Measurements from ENCODE around the gene FDPS. TPM values are rescaled to one million over a fixed set of nuclear protein-coding genes. Genes with fewer than 3 reads are reported as not detected.
"Not testable (repeated sequence)": the region's sequence is repeated elsewhere in the genome, so short reads cannot be mapped to it uniquely, and the experiment has no call there.

Gene FDPS
- total and polyA plus RNA-seq, 2 donors (not counting 1 experiment from before 2014, with no cell fraction given) = 88.3 to 128 TPM

DNA sequence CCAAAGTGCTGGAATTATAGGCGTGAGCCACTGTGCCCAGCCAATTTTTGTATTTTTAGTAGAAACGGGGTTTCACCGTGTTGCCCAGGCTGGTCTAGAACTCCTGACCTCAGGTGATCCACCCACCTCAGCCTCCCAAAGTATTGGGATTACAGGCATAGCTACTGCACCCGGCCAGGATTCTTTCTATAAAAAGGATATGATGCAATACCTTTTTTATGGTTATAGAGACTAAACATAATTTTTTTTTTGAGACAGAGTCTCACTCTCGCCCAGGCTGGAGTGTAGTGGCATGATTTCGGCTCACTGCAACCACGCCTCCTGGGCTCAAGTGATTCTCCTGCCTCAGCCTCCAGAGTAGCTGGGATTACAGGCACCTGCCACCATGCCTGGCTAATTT, 20.2 kb downstream of the FDPS start:
- H3K4me2 ChIP-seq (replicated peaks; ENCODE audit: low read depth, low read length, poor library complexity, severe bottlenecking); ATAC-seq (ENCODE audit: low read depth); H4K20me1 ChIP-seq (ENCODE audit: control insufficient read depth, insufficient read depth, low read length, poor library complexity, severe bottlenecking); H3K27ac Mint-ChIP-seq; H3K4me3 ChIP-seq (ENCODE audit: control extremely low read depth in 1 of 5, extremely low read depth in 1 of 5, insufficient read depth in 1 of 5, low read depth in 2 of 5, low read length in 4 of 5); H3K4me3 Mint-ChIP-seq; H3K9ac ChIP-seq (ENCODE audit: low read length); H3K27me3 ChIP-seq (replicated peaks in 1 of 4; ENCODE audit: control extremely low read depth in 1 of 4, control insufficient read depth in 3 of 4, insufficient read depth in 4 of 4, low read length in 3 of 4); H3K27ac ChIP-seq (ENCODE audit: low read length in 2 of 2); POLR2A ChIA-PET; H3K4me1 Mint-ChIP-seq; H3K4me1 ChIP-seq (ENCODE audit: control insufficient read depth in 2 of 2, insufficient read depth in 2 of 2, low read length in 2 of 2); H3K9me3 ChIP-seq (ENCODE audit: control extremely low read depth in 1 of 3, control insufficient read depth in 2 of 3, insufficient read depth in 1 of 3, low read length in 2 of 3); H3K27me3 Mint-ChIP-seq; H2AFZ ChIP-seq (ENCODE audit: insufficient read depth, low read depth, low read length, poor library complexity, severe bottlenecking); H3K9me3 Mint-ChIP-seq (ENCODE audit: insufficient read depth); DNase-seq; H3K79me2 ChIP-seq (ENCODE audit: control insufficient read depth, insufficient read depth, low read length): not testable (repeated sequence)
- intact Hi-C loops (cut with micrococcal nuclease) = loop anchor here (10.0 kb wide), 1 partner anchor 1176 kb away; the partner anchor contains the start of gene MEF2D
- WGBS (ENCODE audit: insufficient coverage) = 100% methylated on average over 6 of the region's 7 CpGs
- CTCF ChIA-PET = interaction anchor here (0.7 to 2.1 kb wide), 4 partner anchors 78 to 1006 kb away, joined by 3 to 9 read pairs (median 4); partner anchors contain the start of genes MTX1 and THBS3
- peaks cover 0 to 16% of the 10 kb centered on the region in 2 experiments for H3K36me3 ChIP-seq (replicated peaks in 1 of 2; ENCODE audit: control extremely low read depth in 1 of 2, control insufficient read depth in 1 of 2, extremely low read depth in 1 of 2, insufficient read depth in 2 of 2, low read length in 1 of 2)

DNA sequence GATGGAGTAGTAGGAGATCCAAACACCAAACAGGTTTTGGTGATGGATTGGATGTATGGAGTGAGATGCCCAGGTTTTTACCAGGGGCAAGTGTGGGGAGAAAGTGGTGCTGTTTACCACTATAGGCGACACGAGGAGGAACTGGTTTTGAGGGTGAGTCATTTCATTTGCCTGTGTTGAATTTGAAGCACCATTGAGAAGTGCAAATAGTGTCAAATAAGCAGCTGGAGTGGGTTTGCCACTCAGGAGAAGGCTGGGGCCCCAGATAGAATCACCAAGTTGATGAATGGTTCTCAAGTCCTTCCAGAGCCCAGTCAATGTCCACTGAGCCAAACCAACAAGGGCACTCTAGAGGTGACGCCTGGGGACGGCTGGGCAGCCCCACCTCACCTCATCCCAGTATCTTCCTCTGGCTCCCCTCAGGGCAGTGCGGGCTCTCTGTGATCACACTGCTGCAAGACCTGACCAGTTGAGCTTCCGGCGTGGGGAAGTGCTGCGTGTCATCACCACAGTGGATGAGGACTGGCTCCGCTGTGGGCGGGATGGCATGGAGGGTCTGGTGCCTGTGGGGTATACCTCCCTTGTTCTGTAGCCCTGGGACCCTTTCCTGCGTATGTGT, 21.4 kb downstream of the FDPS start:
- ChIA-PET POLR2A (no interaction called here), CTCF (interaction anchor here (0.7 kb wide), 1 partner anchor 82 kb away, joined by 4 read pairs; no protein-coding TSS in a partner anchor)
- Mint-ChIP-seq H3K27me3 (no peaks in the 10 kb centered on the region), H3K27ac (no peak overlapping the region), H3K9me3 (ENCODE audit: insufficient read depth) (no peaks in the 10 kb centered on the region), H3K4me1 (no peaks in the 10 kb centered on the region), H3K4me3 (no peak overlapping the region)
- no peaks in the 10 kb centered on the region for H3K9me3 ChIP-seq (ENCODE audit: control extremely low read depth in 1 of 3, control insufficient read depth in 2 of 3, insufficient read depth in 1 of 3, low read length in 2 of 3)
- peaks cover 0 to 16% of the 10 kb centered on the region in 2 experiments for H3K36me3 ChIP-seq (replicated peaks in 1 of 2; ENCODE audit: control extremely low read depth in 1 of 2, control insufficient read depth in 1 of 2, extremely low read depth in 1 of 2, insufficient read depth in 2 of 2, low read length in 1 of 2)
- H3K4me3 ChIP-seq (ENCODE audit: control extremely low read depth in 1 of 5, extremely low read depth in 1 of 5, insufficient read depth in 1 of 5, low read depth in 2 of 5, low read length in 4 of 5) = no peak overlapping the region
- H3K9ac ChIP-seq (ENCODE audit: low read length) = no peak overlapping the region
- no peaks in the 10 kb centered on the region for H3K79me2 ChIP-seq (ENCODE audit: control insufficient read depth, insufficient read depth, low read length)
- intact Hi-C loops (cut with micrococcal nuclease) = loop anchor here (10.0 kb wide), 1 partner anchor 1175 kb away; the partner anchor contains the start of gene MEF2D
- H2AFZ ChIP-seq (ENCODE audit: insufficient read depth, low read depth, low read length, poor library complexity, severe bottlenecking) = no peak overlapping the region
- no peak for ATAC-seq (ENCODE audit: low read depth)
- H3K4me2 ChIP-seq (replicated peaks; ENCODE audit: low read depth, low read length, poor library complexity, severe bottlenecking) = no peak overlapping the region
- H4K20me1 ChIP-seq (ENCODE audit: control insufficient read depth, insufficient read depth, low read length, poor library complexity, severe bottlenecking) = no peaks in the 10 kb centered on the region
- no peak for DNase-seq
- no peaks in the 10 kb centered on the region for H3K27me3 ChIP-seq (replicated peaks in 1 of 4; ENCODE audit: control extremely low read depth in 1 of 4, control insufficient read depth in 3 of 4, insufficient read depth in 4 of 4, low read length in 3 of 4)
- TF ChIP-seq, protein P1, sequence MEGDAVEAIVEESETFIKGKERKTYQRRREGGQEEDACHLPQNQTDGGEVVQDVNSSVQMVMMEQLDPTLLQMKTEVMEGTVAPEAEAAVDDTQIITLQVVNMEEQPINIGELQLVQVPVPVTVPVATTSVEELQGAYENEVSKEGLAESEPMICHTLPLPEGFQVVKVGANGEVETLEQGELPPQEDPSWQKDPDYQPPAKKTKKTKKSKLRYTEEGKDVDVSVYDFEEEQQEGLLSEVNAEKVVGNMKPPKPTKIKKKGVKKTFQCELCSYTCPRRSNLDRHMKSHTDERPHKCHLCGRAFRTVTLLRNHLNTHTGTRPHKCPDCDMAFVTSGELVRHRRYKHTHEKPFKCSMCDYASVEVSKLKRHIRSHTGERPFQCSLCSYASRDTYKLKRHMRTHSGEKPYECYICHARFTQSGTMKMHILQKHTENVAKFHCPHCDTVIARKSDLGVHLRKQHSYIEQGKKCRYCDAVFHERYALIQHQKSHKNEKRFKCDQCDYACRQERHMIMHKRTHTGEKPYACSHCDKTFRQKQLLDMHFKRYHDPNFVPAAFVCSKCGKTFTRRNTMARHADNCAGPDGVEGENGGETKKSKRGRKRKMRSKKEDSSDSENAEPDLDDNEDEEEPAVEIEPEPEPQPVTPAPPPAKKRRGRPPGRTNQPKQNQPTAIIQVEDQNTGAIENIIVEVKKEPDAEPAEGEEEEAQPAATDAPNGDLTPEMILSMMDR (IDR thresholded peaks at IDR 0.05) = no peak
- TF ChIP-seq EZH2 (IDR thresholded peaks at IDR 0.05; ENCODE audit: borderline replicate concordance, insufficient read depth, low read depth, low read length, poor library complexity, severe bottlenecking) = no peak
- WGBS (ENCODE audit: insufficient coverage) = 91% methylated on average over 7 of the region's 11 CpGs
- no peak overlapping the region for H3K27ac ChIP-seq (ENCODE audit: low read length in 2 of 2)
- H3K4me1 ChIP-seq (ENCODE audit: control insufficient read depth in 2 of 2, insufficient read depth in 2 of 2, low read length in 2 of 2) = peaks cover 0 to 3% of the 10 kb centered on the region in 2 donors
